Endothelial cell of umbilical vein (primary cell): ENCODE measurements around the gene CUEDC1. TPM values are rescaled to one million over a fixed set of nuclear protein-coding genes. Genes with fewer than 3 reads are reported as not detected.

Experiments used
- BruUV-seq: library from RNA; stranded (reverse); fragments of 400-500 nt; replicated peaks from 2 replicates; lab custom pipeline; 2021; lab: Mats Ljungman, UMichigan
- CTCF ChIA-PET: fragments of 300-600, 350-600 bp; sonication (Branson Sonifier 250); formaldehyde crosslinking; loops from one replicate; lab custom pipeline; 2021; ENCODE audit warnings: antibody characterized with exemption, inconsistent platforms; lab: Charles Lee
- POLR2A ChIA-PET: fragments of 300-600, 350-600 bp; sonication (Branson Sonifier 250); formaldehyde crosslinking; loops from one replicate; lab custom pipeline; 2021; ENCODE audit warnings: antibody characterized with exemption, inconsistent platforms; lab: Charles Lee
- DNase-seq: peaks from one replicate; pipeline ENCODE4 v3.0.0-alpha.2; 2011; ENCODE audit warnings: low read depth, low spot score
- FAIRE-seq: peaks from 2 replicates; lab custom pipeline; 2011; peaks lifted over from hg19 to GRCh38; lab: Jason Lieb, UNC
- H2AFZ ChIP-seq: 2 replicates; pipeline ENCODE4 v1.6.0; 2012; ENCODE audit warnings: low read depth, low read length, control low read depth, inconsistent platforms
- H3K27ac ChIP-seq: 2 replicates; pipeline ENCODE4 v1.5.1; 2011; ENCODE audit warnings: low read depth, mild to moderate bottlenecking, control low read depth, low read length, moderate library complexity; ENCODE audit not compliant: insufficient read depth
- H3K27me3 ChIP-seq, 2 experiments: 2 replicates each; pipeline versions ENCODE4 v1.6.0 to v1.6.1; 2011; ENCODE audit warnings: low read length in 2 of 2, mixed read lengths in 1 of 2; ENCODE audit not compliant: control insufficient read depth in 2 of 2, insufficient read depth in 2 of 2
- H3K36me3 ChIP-seq, 2 experiments: 2 replicates in 1 of 2; 3 replicates in 1 of 2; pipeline ENCODE4 v1.5.1; 2011; ENCODE audit warnings: low read length in 2 of 2, mild to moderate bottlenecking in 1 of 2, moderate library complexity in 1 of 2; ENCODE audit not compliant: control insufficient read depth in 2 of 2, insufficient read depth in 2 of 2; ENCODE audit errors: extremely low read depth in 1 of 2
- H3K4me1 ChIP-seq: 3 replicates; pipeline ENCODE4 v1.5.1; 2011; ENCODE audit warnings: mild to moderate bottlenecking, low read length; ENCODE audit not compliant: control insufficient read depth, insufficient read depth; ENCODE audit errors: extremely low read depth
- H3K4me2 ChIP-seq: 2 replicates; pipeline ENCODE4 v1.6.1; 2011; ENCODE audit warnings: low read length, control low read depth, mixed read lengths; ENCODE audit not compliant: insufficient read depth
- H3K4me3 ChIP-seq, 3 experiments: fragments of 200-600 bp in 1 of 3; sonication (generic), shearing (Covaris generic) in 1 of 3; replicated peaks in 1 of 3; 2 replicates each; pipeline ENCODE4 v1.5.1; 2011 to 2016; ENCODE audit warnings: control low read depth in 3 of 3, low read length in 3 of 3, mild to moderate bottlenecking in 2 of 3, inconsistent platforms in 1 of 3, low read depth in 1 of 3, moderate library complexity in 1 of 3; ENCODE audit not compliant: insufficient read depth in 1 of 3
- H3K79me2 ChIP-seq: 2 replicates; pipeline ENCODE4 v1.6.0; 2012; ENCODE audit warnings: low read length, inconsistent platforms; ENCODE audit not compliant: control insufficient read depth, insufficient read depth
- H3K9ac ChIP-seq: replicated peaks from 2 replicates; pipeline ENCODE3; 2011; ENCODE audit warnings: low read length, control low read depth; ENCODE audit not compliant: insufficient read depth; ENCODE audit errors: extremely low read depth
- H3K9me1 ChIP-seq: replicated peaks from 3 replicates; pipeline ENCODE4 v1.6.0; 2011; ENCODE audit warnings: mild to moderate bottlenecking, low read length; ENCODE audit not compliant: control insufficient read depth, insufficient read depth; ENCODE audit errors: extremely low read depth
- H3K9me3 ChIP-seq: replicated peaks from 2 replicates; pipeline ENCODE4 v1.5.1; 2012; ENCODE audit warnings: low read length, inconsistent platforms; ENCODE audit not compliant: control insufficient read depth, insufficient read depth
- H4K20me1 ChIP-seq: replicated peaks from 2 replicates; pipeline ENCODE3; 2011; ENCODE audit warnings: mild to moderate bottlenecking, low read length; ENCODE audit not compliant: control insufficient read depth, insufficient read depth; ENCODE audit errors: extremely low read depth
- CTCF ChIP-seq, 2 donors: IDR thresholded peaks; 1 replicate in 1 of 2; 2 replicates in 1 of 2; pipeline ENCODE4 v1.5.1; 2011; ENCODE audit warnings: low read length in 2 of 2, mild to moderate bottlenecking in 2 of 2, moderate library complexity in 2 of 2, control low read depth in 1 of 2, inconsistent platforms in 1 of 2, low read depth in 1 of 2; ENCODE audit not compliant: insufficient read depth in 1 of 2; ENCODE audit errors: extremely low read depth in 1 of 2
- EZH2 ChIP-seq: IDR thresholded peaks from 2 replicates; pipeline ENCODE4 v1.6.1; 2012; ENCODE audit warnings: borderline replicate concordance, low read depth, mild to moderate bottlenecking, moderate library complexity, low read length, inconsistent platforms; ENCODE audit not compliant: severe bottlenecking
- FOS ChIP-seq: IDR thresholded peaks from 2 replicates; pipeline ENCODE4 v1.6.1; 2011; ENCODE audit warnings: mild to moderate bottlenecking, low read length, moderate library complexity, borderline replicate concordance; ENCODE audit not compliant: insufficient read depth
- GATA2 ChIP-seq: IDR thresholded peaks from 2 replicates; pipeline ENCODE4 v1.7.0; 2011; ENCODE audit warnings: low read depth, mild to moderate bottlenecking, moderate library complexity, mixed read lengths, low read length; ENCODE audit not compliant: insufficient read length, insufficient read depth
- JUN ChIP-seq: IDR thresholded peaks from 2 replicates; pipeline ENCODE4 v1.6.1; 2011; ENCODE audit warnings: borderline replicate concordance, low read depth; ENCODE audit not compliant: insufficient read length, insufficient read depth
- MAX ChIP-seq: IDR thresholded peaks from 2 replicates; pipeline ENCODE4 v1.6.1; 2011; ENCODE audit not compliant: insufficient read depth, insufficient read length
- MYC ChIP-seq: IDR thresholded peaks from one replicate; pipeline ENCODE4 v1.6.1; 2011; ENCODE audit warnings: mild to moderate bottlenecking, low read depth, low read length
- POLR2A ChIP-seq: IDR thresholded peaks from 2 replicates; pipeline ENCODE4 v1.6.1; 2012; ENCODE audit warnings: low read depth, mild to moderate bottlenecking, control low read depth, low read length
- POLR2AphosphoS5 ChIP-seq: IDR thresholded peaks from 2 replicates; pipeline ENCODE4 v1.6.1; 2012; ENCODE audit warnings: low read depth, mild to moderate bottlenecking, control low read depth, low read length, moderate library complexity; ENCODE audit not compliant: insufficient read depth
- dilution Hi-C: fragments of 300-500 bp; cut with MboI; formaldehyde crosslinking; loops from one replicate; pipeline ENCODE4 v1.15.0; 2019; ENCODE audit warnings: low sequenced_read_pairs; ENCODE audit not compliant: extremely low pct_ligation_motif_present
- intact Hi-C: fragments of 100-400 bp; cut with micrococcal nuclease; formaldehyde crosslinking; loops from one replicate; pipeline ENCODE4 v1.10.0; 2022
- polyA plus RNA-seq, 4 experiments: library from polyadenylated mRNA; depleted of rRNA in 3 of 4; stranded (reverse) in 3 of 4; unstranded in 1 of 4; fragments of >200 nt; gene quantifications; 2 replicates each; pipeline versions ENCODE4 v1.2.1 to v1.2.3, GENCODE V29; 2011 to 2012; ENCODE audit warnings: missing spikeins in 1 of 4
- total RNA-seq: library from RNA; stranded (reverse); gene quantifications from 2 replicates; pipeline ENCODE4 v1.2.3, GENCODE V29; 2021

CUEDC1 gene
- total and polyA plus RNA-seq, 2 donors (not counting 3 experiments of a cell fraction or from before 2014, with no cell fraction given): 15.8 to 27.7 TPM

GRCh38 chr17:57957886-57958285, 2.7 kb upstream of the CUEDC1 start:
- Histone ChIP-seq H3K4me3 (no peak overlapping the region), H3K27ac (no peak overlapping the region), H3K27me3 (peaks cover 2 to 7% of the 10 kb centered on the region in 2 experiments), H2AFZ (no peak overlapping the region), H3K9me1 (no peaks in the 10 kb centered on the region), H4K20me1 (no peaks in the 10 kb centered on the region), H3K36me3 (no peaks in the 10 kb centered on the region), H3K9me3 (no peaks in the 10 kb centered on the region), H3K4me2 (no peak overlapping the region), H3K4me1 (peaks cover 16% of the 10 kb centered on the region), H3K79me2 (no peaks in the 10 kb centered on the region), H3K9ac (no peak overlapping the region)
- intact Hi-C loops (no loop called here), dilution Hi-C loops (no loop called here)
- no peak for TF ChIP-seq MYC
- TF ChIP-seq MAX: no peak
- no peak for TF ChIP-seq FOS
- no peak for TF ChIP-seq GATA2
- TF ChIP-seq POLR2A: no peak
- TF ChIP-seq POLR2AphosphoS5: no peak
- no peak for TF ChIP-seq CTCF (IDR thresholded peaks at IDR 0.05; ENCODE audit: extremely low read depth in 1 of 2, insufficient read depth in 1 of 2, low read depth in 1 of 2, low read length in 2 of 2)
- no peak for TF ChIP-seq JUN
- TF ChIP-seq EZH2: no peak
- DNase-seq (no peak), FAIRE-seq (no peak)
- BruUV-seq: no TSS peak
- POLR2A ChIA-PET: no interaction called here
- CTCF ChIA-PET: no interaction called here
